GM21526 (cell line): ENCODE data around the gene DCP1B.

Experiments
- ATAC-seq: cut with Tn5 transposase; IDR thresholded peaks from one replicate; pipeline ENCODE4 v1.9.1; 2021; ENCODE audit warnings: moderate library complexity; ENCODE audit not compliant: unreplicated experiment, low FRiP score

The DCP1B gene

GRCh38 chr12:2018391-2018790 lies 14.1 kb upstream of the DCP1B start:
- no peak for ATAC-seq

- no peak for ATAC-seq
Observed at GRCh38 chr12:2017546-2018337, 13.5 kb upstream of the DCP1B start.

- ATAC-seq = no peak
Observed at GRCh38 chr12:2016862-2017545, 12.7 kb upstream of the DCP1B start.

- ATAC-seq = no peak
Observed at GRCh38 chr12:2014231-2014630, 10.0 kb upstream of the DCP1B start.

GRCh38 chr12:2013527-2014223 lies 9.4 kb upstream of the DCP1B start:
- no peak for ATAC-seq

GRCh38 chr12:2013086-2013485 lies 8.8 kb upstream of the DCP1B start:
- no peak for ATAC-seq

GRCh38 chr12:2011643-2012607 lies 7.7 kb upstream of the DCP1B start:
- ATAC-seq = no peak

GRCh38 chr12:2009623-2010022 lies 5.4 kb upstream of the DCP1B start:
- no peak for ATAC-seq

GRCh38 chr12:2008677-2009076 lies 4.4 kb upstream of the DCP1B start:
- ATAC-seq = no peak

GRCh38 chr12:2003676-2004112 lies 563 bp downstream of the DCP1B start:
- peak; percentile 5 for ATAC-seq

- no peak for ATAC-seq
Observed at GRCh38 chr12:1995205-1995896, 8.9 kb downstream of the DCP1B start.

- no peak for ATAC-seq
Observed at GRCh38 chr12:1994429-1995143, 9.7 kb downstream of the DCP1B start.

- no peak for ATAC-seq
Observed at GRCh38 chr12:1993871-1994371, 10.3 kb downstream of the DCP1B start.

GRCh38 chr12:1993341-1993740 lies 10.9 kb downstream of the DCP1B start:
- no peak for ATAC-seq

- ATAC-seq = no peak
Observed at GRCh38 chr12:1992732-1993131, 11.5 kb downstream of the DCP1B start.

GRCh38 chr12:1989111-1989510 lies 15.1 kb downstream of the DCP1B start:
- no peak for ATAC-seq

GRCh38 chr12:1984759-1985158 lies 19.5 kb downstream of the DCP1B start:
- ATAC-seq = no peak

- ATAC-seq = no peak
Observed at GRCh38 chr12:1980282-1980681, 24.0 kb downstream of the DCP1B start.
